ENCODE results near the gene TOLLIP. TPM values are rescaled to one million over a fixed set of nuclear protein-coding genes. Genes with fewer than 3 reads are reported as not detected.
A peak's percentile ranks its signal among the peaks of the same experiment; 100 is the strongest.

TOLLIP gene
- total RNA-seq, 1 experiment from 2014 or later: 78.3 TPM

GRCh38 chr11:1263010-1263409 lies 46.4 kb downstream of the TOLLIP start:
- no peaks in the 10 kb centered on the region for H3K36me3 ChIP-seq (ENCODE audit: control insufficient read depth, insufficient read depth, low read length)
- peaks cover 23% of the 10 kb centered on the region for H3K9me3 Mint-ChIP-seq (ENCODE audit: unreplicated experiment)
- peaks cover 5% of the 10 kb centered on the region for H3K4me1 ChIP-seq
- no peaks in the 10 kb centered on the region for H3K27me3 Mint-ChIP-seq (ENCODE audit: insufficient read depth, unreplicated experiment)
- peaks cover 13% of the 10 kb centered on the region for H3K36me3 Mint-ChIP-seq (ENCODE audit: insufficient read depth, unreplicated experiment)
- BruUV-seq (replicated peaks): no TSS peak
- peak overlapping the region; percentile 72 for H3K4me3 Mint-ChIP-seq (ENCODE audit: unreplicated experiment)
- H3K9me3 ChIP-seq: peaks cover 10% of the 10 kb centered on the region
- peak overlapping the region; percentile 74 for H3K27ac Mint-ChIP-seq (ENCODE audit: unreplicated experiment)
- ChIA-PET POLR2A (interaction anchor here (0.6 to 0.7 kb wide), 2 partner anchors 23 to 126 kb away, joined by 3 read pairs; partner anchors contain the start of gene BRSK2), CTCF (interaction anchor here (1.0 kb wide), 1 partner anchor 312 kb away, joined by 4 read pairs; no protein-coding TSS in a partner anchor)
- H3K4me1 Mint-ChIP-seq (ENCODE audit: low read depth, unreplicated experiment): peaks cover 6% of the 10 kb centered on the region
- no peaks in the 10 kb centered on the region for H3K27me3 ChIP-seq (replicated peaks; ENCODE audit: control insufficient read depth, insufficient read depth, low read length)
- H3K4me3 ChIP-seq (ENCODE audit: low read depth, low read length): peak overlapping the region; percentile 43
- intact Hi-C loops (cut with micrococcal nuclease; ENCODE audit: unreplicated experiment): loop anchor here (5.0 kb wide), 1 partner anchor 49 kb away; no protein-coding TSS in a partner anchor
- DNase-seq: no peak
- TF ChIP-seq CTCF (IDR thresholded peaks at IDR 0.05; ENCODE audit: insufficient read depth in 1 of 2, low read depth in 1 of 2, low read length in 1 of 2, severe bottlenecking in 1 of 2, unreplicated experiment in 1 of 2): no peak

- peaks cover 23% of the 10 kb centered on the region for H3K9me3 Mint-ChIP-seq (ENCODE audit: unreplicated experiment)
- H3K27me3 ChIP-seq (replicated peaks; ENCODE audit: control insufficient read depth, insufficient read depth, low read length): no peaks in the 10 kb centered on the region
- peak overlapping the region; percentile 72 for H3K4me3 Mint-ChIP-seq (ENCODE audit: unreplicated experiment)
- peaks cover 10% of the 10 kb centered on the region for H3K9me3 ChIP-seq
- ChIA-PET POLR2A (interaction anchor here (0.6 to 0.7 kb wide), 2 partner anchors 22 to 127 kb away, joined by 3 read pairs; partner anchors contain the start of gene BRSK2), CTCF (interaction anchor here (1.0 kb wide), 1 partner anchor 312 kb away, joined by 4 read pairs; no protein-coding TSS in a partner anchor)
- TF ChIP-seq CTCF (IDR thresholded peaks at IDR 0.05; ENCODE audit: insufficient read depth in 1 of 2, low read depth in 1 of 2, low read length in 1 of 2, severe bottlenecking in 1 of 2, unreplicated experiment in 1 of 2): no peak
- peak overlapping the region; percentile 74 for H3K27ac Mint-ChIP-seq (ENCODE audit: unreplicated experiment)
- peaks cover 6% of the 10 kb centered on the region for H3K4me1 Mint-ChIP-seq (ENCODE audit: low read depth, unreplicated experiment)
- H3K4me1 ChIP-seq: peaks cover 5% of the 10 kb centered on the region
- H3K36me3 ChIP-seq (ENCODE audit: control insufficient read depth, insufficient read depth, low read length): no peaks in the 10 kb centered on the region
- H3K4me3 ChIP-seq (ENCODE audit: low read depth, low read length): peak overlapping the region; percentile 43
- intact Hi-C loops (cut with micrococcal nuclease; ENCODE audit: unreplicated experiment): loop anchor here (5.0 kb wide), 1 partner anchor 50 kb away; no protein-coding TSS in a partner anchor
- H3K36me3 Mint-ChIP-seq (ENCODE audit: insufficient read depth, unreplicated experiment): peaks cover 13% of the 10 kb centered on the region
- H3K27me3 Mint-ChIP-seq (ENCODE audit: insufficient read depth, unreplicated experiment): no peaks in the 10 kb centered on the region
- BruUV-seq (replicated peaks): TSS peak; percentile 66
- peak; percentile 93 to 95 for DNase-seq
Measured at GRCh38 chr11:1262172-1263006, 47.0 kb downstream of the TOLLIP start.

- no peak for DNase-seq
- H3K27me3 ChIP-seq (replicated peaks; ENCODE audit: control insufficient read depth, insufficient read depth, low read length): no peaks in the 10 kb centered on the region
- intact Hi-C loops (cut with micrococcal nuclease; ENCODE audit: unreplicated experiment): loop anchor here (5.0 kb wide), 1 partner anchor 51 kb away; no protein-coding TSS in a partner anchor
- Mint-ChIP-seq H3K27ac (ENCODE audit: unreplicated experiment) (no peak overlapping the region), H3K36me3 (ENCODE audit: insufficient read depth, unreplicated experiment) (peaks cover 13% of the 10 kb centered on the region), H3K9me3 (ENCODE audit: unreplicated experiment) (peaks cover 15% of the 10 kb centered on the region), H3K27me3 (ENCODE audit: insufficient read depth, unreplicated experiment) (no peaks in the 10 kb centered on the region), H3K4me3 (ENCODE audit: unreplicated experiment) (peak overlapping the region; percentile 72), H3K4me1 (ENCODE audit: low read depth, unreplicated experiment) (peaks cover 6% of the 10 kb centered on the region)
- H3K36me3 ChIP-seq (ENCODE audit: control insufficient read depth, insufficient read depth, low read length): no peaks in the 10 kb centered on the region
- H3K4me1 ChIP-seq: peaks cover 5% of the 10 kb centered on the region
- TF ChIP-seq CTCF (IDR thresholded peaks at IDR 0.05; ENCODE audit: insufficient read depth in 1 of 2, low read depth in 1 of 2, low read length in 1 of 2, severe bottlenecking in 1 of 2, unreplicated experiment in 1 of 2): no peak
- BruUV-seq (replicated peaks): no TSS peak
- ChIA-PET CTCF (no interaction called here), POLR2A (no interaction called here)
- H3K9me3 ChIP-seq: peaks cover 10% of the 10 kb centered on the region
- H3K4me3 ChIP-seq (ENCODE audit: low read depth, low read length): no peak overlapping the region
Measured at GRCh38 chr11:1261241-1262071, 48.0 kb downstream of the TOLLIP start.

Data from Caco-2 (cell line).